Measurements from ENCODE around the gene FRMPD4.

Gene FRMPD4

GRCh38 chrX:12118134-12118533 is 20.1 kb upstream of the FRMPD4 start:
- Histone ChIP-seq H3K4me1 (no peaks in the 10 kb centered on the region), H3K27me3 (ENCODE audit: control insufficient read depth, insufficient read depth, low read length) (no peaks in the 10 kb centered on the region), H3K79me2 (no peaks in the 10 kb centered on the region), H3K36me3 (ENCODE audit: control insufficient read depth, insufficient read depth, low read length) (no peaks in the 10 kb centered on the region), H3K4me3 (ENCODE audit: low read depth, low read length) (no peak overlapping the region), H3K9ac (no peak overlapping the region), H3K4me2 (ENCODE audit: low read length) (no peak overlapping the region), H2AFZ (no peak overlapping the region), H3K9me3 (ENCODE audit: control insufficient read depth, low read length) (no peaks in the 10 kb centered on the region), H3K27ac (no peak overlapping the region)
- TF ChIP-seq CTCF (IDR thresholded peaks at IDR 0.05), result no peak

- no peaks in the 10 kb centered on the region for H3K79me2 ChIP-seq
- H2AFZ ChIP-seq, result no peak overlapping the region
- TF ChIP-seq CTCF (IDR thresholded peaks at IDR 0.05), result no peak
- no peak overlapping the region for H3K4me2 ChIP-seq (ENCODE audit: low read length)
- H3K27ac ChIP-seq, result no peak overlapping the region
- H3K4me1 ChIP-seq, result no peaks in the 10 kb centered on the region
- no peaks in the 10 kb centered on the region for H3K9me3 ChIP-seq (ENCODE audit: control insufficient read depth, low read length)
- no peak overlapping the region for H3K9ac ChIP-seq
- H3K27me3 ChIP-seq (ENCODE audit: control insufficient read depth, insufficient read depth, low read length), result no peaks in the 10 kb centered on the region
- H3K4me3 ChIP-seq (ENCODE audit: low read depth, low read length), result no peak overlapping the region
- no peaks in the 10 kb centered on the region for H3K36me3 ChIP-seq (ENCODE audit: control insufficient read depth, insufficient read depth, low read length)
Measured at GRCh38 chrX:12128017-12128416, 10.3 kb upstream of the FRMPD4 start.

GRCh38 chrX:12137951-12138360 is 317 bp upstream of the FRMPD4 start:
- H3K79me2 ChIP-seq, result no peaks in the 10 kb centered on the region
- peak overlapping the region; percentile 55 for H3K4me2 ChIP-seq (ENCODE audit: low read length)
- no peak overlapping the region for H2AFZ ChIP-seq
- H3K27ac ChIP-seq, result no peak overlapping the region
- H3K4me1 ChIP-seq, result no peaks in the 10 kb centered on the region
- no peak overlapping the region for H3K9ac ChIP-seq
- peak overlapping the region; percentile 34 for H3K4me3 ChIP-seq (ENCODE audit: low read depth, low read length)
- H3K36me3 ChIP-seq (ENCODE audit: control insufficient read depth, insufficient read depth, low read length), result no peaks in the 10 kb centered on the region
- no peaks in the 10 kb centered on the region for H3K9me3 ChIP-seq (ENCODE audit: control insufficient read depth, low read length)
- no peaks in the 10 kb centered on the region for H3K27me3 ChIP-seq (ENCODE audit: control insufficient read depth, insufficient read depth, low read length)
- no peak for TF ChIP-seq CTCF (IDR thresholded peaks at IDR 0.05)

- H3K27me3 ChIP-seq (ENCODE audit: control insufficient read depth, insufficient read depth, low read length), result no peaks in the 10 kb centered on the region
Measured at GRCh38 chrX:12139934-12140611, 1.8 kb downstream of the FRMPD4 start.

More at GRCh38 chrX:12139934-12140611, 1.8 kb downstream of the FRMPD4 start:
- Histone ChIP-seq H3K4me1 (no peaks in the 10 kb centered on the region), H3K4me3 (ENCODE audit: low read depth, low read length) (no peak overlapping the region), H3K9me3 (ENCODE audit: control insufficient read depth, low read length) (no peaks in the 10 kb centered on the region), H3K27ac (no peak overlapping the region), H3K4me2 (ENCODE audit: low read length) (no peak overlapping the region), H3K36me3 (ENCODE audit: control insufficient read depth, insufficient read depth, low read length) (no peaks in the 10 kb centered on the region), H3K79me2 (no peaks in the 10 kb centered on the region), H2AFZ (no peak overlapping the region), H3K9ac (no peak overlapping the region)
- TF ChIP-seq CTCF (IDR thresholded peaks at IDR 0.05), result no peak

Measured in parathyroid adenoma (tissue), 2 donors.